VCaP (cell line): ENCODE results near the gene HSPA8.

Experiments
- H3K27ac ChIP-seq: fragments of 450-650 bp; 2 replicates; pipeline ENCODE4 v1.5.1; 2017
- CTCF ChIP-seq: fragments of 450-650 bp; conservative IDR thresholded peaks from 2 replicates; pipeline ENCODE4 v1.5.1; 2017; ENCODE audit warnings: mild to moderate bottlenecking, moderate library complexity

Gene HSPA8

GRCh38 chr11:123051146-123051545 lies 10.8 kb downstream of the HSPA8 start:
- no peak overlapping the region for H3K27ac ChIP-seq
- TF ChIP-seq CTCF: no peak

GRCh38 chr11:123047947-123048293 lies 14.0 kb downstream of the HSPA8 start:
- TF ChIP-seq CTCF: no peak
- H3K27ac ChIP-seq: no peak overlapping the region

GRCh38 chr11:123047266-123047946 lies 14.5 kb downstream of the HSPA8 start:
- H3K27ac ChIP-seq: no peak overlapping the region
- TF ChIP-seq CTCF: no peak

- H3K27ac ChIP-seq: no peak overlapping the region
Measured at GRCh38 chr11:123046473-123047259, 15.3 kb downstream of the HSPA8 start.

GRCh38 chr11:123045101-123045500 lies 16.8 kb downstream of the HSPA8 start:
- TF ChIP-seq CTCF: no peak
- no peak overlapping the region for H3K27ac ChIP-seq

More at GRCh38 chr11:123046473-123047259, 15.3 kb downstream of the HSPA8 start:
- TF ChIP-seq CTCF: no peak

- no peak for TF ChIP-seq CTCF
Measured at GRCh38 chr11:123041185-123041584, 20.8 kb downstream of the HSPA8 start.

GRCh38 chr11:123040111-123040432 lies 21.9 kb downstream of the HSPA8 start:
- TF ChIP-seq CTCF: no peak
- H3K27ac ChIP-seq: no peak overlapping the region

More at GRCh38 chr11:123041185-123041584, 20.8 kb downstream of the HSPA8 start:
- H3K27ac ChIP-seq: no peak overlapping the region
